HG02981 (cell line): Measurements from ENCODE around the gene STX18.
A peak's percentile ranks its signal among the peaks of the same experiment; 100 is the strongest.

ENCODE experiments used
- ATAC-seq: cut with Tn5 transposase; IDR thresholded peaks from one replicate; pipeline ENCODE4 v1.9.1; 2021; ENCODE audit warnings: mild to moderate bottlenecking, moderate library complexity; ENCODE audit not compliant: unreplicated experiment

STX18 gene

GRCh38 chr4:4443821-4444220 lies 98.0 kb downstream of the STX18 start:
- no peak for ATAC-seq

DNA sequence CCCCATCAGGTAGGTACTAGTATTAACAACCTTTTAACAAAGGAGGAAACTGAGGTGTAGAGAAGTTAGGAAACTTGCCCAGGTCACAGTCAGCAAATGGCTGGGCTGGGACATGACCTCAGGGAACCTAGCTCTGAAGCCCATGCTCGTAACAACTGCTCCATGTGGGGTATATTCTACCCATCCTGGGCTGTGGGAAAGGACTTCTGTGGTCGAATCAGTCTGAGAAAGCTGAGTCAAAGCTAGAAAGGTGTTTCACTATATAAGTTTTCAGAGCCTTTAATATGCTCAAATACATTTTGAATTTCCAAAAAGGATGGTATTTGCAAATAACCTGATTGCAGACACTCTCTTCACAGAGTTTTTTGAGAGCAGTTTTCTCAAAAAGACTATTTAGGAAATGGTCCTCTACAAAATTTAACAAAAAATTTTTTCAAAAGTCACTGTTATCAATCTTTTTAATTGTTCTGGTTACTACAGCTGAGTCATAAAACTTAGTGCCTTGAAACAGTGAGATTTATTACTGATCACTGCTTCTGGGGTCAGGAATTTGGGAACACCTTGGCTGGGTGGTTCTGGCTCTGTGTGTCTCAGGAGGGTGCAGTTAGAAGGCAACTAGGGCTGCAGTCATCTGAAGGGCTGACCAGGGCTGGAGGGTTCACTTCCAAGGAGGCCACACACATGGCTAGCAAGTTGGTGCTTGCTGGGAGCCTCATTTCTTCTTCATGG lies 101.4 kb downstream of the STX18 start:
- ATAC-seq, result peak; percentile 50

DNA sequence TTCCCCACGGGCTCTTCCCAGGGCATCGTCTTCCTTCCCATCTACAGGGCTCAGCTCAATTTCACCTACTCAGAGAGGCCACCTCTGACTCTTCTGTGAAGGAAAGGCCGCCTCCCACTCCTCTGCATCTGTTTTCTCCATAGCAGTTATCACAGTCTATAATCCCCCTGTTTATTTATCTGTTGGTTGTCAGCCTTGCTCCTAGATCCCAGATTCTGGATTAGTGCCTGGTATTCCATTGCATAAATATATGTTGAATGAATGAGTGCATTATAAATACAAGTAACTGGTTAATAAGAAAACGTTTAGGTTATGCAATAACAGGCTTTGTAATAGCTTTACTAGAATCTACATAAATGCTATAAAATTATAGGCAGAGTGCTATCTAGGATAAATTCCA lies 102.1 kb downstream of the STX18 start:
- ATAC-seq, result no peak

GRCh38 chr4:4438891-4439290 lies 103.0 kb downstream of the STX18 start:
- ATAC-seq, result no peak

GRCh38 chr4:4437798-4438470 lies 103.9 kb downstream of the STX18 start:
- ATAC-seq, result no peak

DNA sequence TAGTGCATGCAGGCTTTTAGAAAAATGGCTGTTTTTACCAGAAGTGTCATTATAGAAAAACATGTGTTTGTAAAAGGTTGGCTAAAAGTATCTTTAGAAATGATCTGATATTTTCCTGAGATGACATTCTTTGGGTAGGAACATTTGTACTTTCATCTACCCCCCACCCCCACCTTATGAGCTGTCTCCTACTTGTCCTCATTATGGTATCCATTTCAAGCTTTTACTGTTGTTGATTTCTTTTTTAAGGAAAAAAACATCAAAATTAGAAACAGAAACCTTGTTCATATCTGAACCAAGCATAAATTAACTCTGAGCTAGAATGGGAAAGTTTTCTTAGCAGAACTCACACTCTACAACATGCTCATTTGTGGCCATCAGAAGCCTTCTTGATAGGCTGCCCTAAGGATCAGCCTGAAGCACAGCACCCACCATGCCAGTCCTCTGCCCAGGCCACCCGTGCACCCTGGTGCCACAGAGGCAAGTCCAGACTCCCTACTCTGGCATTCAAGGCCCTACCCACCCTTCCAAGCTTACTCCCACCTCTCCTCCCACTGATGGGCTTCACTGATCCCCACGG lies 105.5 kb downstream of the STX18 start:
- no peak for ATAC-seq

GRCh38 chr4:4433941-4434340 lies 107.9 kb downstream of the STX18 start:
- no peak for ATAC-seq

GRCh38 chr4:4432341-4433125 lies 109.3 kb downstream of the STX18 start:
- ATAC-seq, result no peak

- ATAC-seq, result peak; percentile 73
Observed at GRCh38 chr4:4430492-4431195, 111.2 kb downstream of the STX18 start.

DNA sequence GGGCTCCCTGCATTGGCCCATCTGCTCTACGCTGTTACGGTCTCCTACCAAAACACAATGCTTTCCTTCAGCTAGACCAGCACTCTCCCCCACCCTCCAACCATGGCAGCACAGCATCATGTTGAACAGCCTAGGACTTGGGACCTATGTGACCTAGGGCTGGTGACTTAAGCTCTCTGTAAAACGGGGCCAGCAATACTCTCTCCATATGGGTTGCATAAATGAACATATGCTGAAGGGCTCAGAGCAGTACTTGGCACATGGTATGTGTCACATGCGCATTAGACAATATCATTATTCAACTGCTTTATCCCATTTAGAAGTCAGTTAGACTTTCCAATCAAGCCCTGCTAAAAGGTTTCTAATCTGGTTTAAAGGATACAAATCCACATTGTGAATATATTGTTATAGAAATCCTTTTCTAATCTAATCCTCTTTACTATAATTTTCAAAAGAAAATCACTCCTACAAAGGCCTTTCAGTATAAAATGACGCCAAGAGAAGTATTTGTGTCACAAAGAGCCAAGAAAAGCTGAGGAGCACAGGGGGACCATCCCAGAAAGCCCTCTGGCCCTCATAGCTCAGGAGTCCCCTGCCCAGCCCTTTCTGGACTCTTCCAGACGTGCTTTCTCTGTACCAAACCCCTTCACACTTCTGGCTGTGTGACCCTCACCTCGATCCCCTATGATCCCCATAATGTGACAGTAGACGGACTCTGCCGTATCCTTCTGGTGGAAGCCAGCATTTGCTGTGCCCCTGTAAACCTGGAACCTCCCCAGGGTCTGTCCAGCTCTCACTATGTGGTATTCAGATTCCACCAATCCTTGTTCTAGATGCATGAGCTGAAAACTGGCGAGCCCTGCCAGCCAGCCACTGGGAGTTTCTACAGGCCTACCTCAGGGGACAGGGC lies 112.6 kb downstream of the STX18 start:
- no peak for ATAC-seq

GRCh38 chr4:4427886-4428285 lies 114.0 kb downstream of the STX18 start:
- ATAC-seq, result no peak

- ATAC-seq, result no peak
Observed at GRCh38 chr4:4427121-4427870, 114.6 kb downstream of the STX18 start.

DNA sequence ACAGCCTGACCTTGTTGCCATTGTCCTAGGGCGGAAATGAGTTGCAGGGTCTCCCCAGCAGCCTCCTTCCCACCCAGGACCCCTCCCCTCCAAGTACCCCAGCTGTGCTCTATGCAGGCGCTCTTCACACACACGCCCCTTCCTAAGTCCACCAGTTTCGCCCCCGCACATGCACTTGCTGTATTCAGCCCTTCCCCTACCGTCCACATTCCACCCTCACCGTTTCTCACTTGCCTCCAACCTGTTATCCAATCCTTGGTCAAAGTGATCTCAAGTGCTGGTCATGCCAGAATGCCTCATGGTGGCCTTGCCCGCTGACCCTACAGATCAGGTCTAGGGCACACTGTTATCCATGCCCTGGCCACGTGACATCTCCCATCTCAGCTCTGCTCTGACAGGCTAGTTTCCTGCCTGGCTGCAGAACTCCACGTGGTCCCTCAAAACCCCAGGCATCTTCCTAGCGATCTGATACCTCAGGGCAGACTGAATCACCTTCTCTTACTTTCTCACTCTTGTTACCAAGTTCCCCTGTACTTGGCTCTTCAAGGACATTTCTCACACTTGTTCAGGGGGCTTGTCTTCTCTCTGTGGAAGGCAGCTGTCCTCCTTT lies 115.2 kb downstream of the STX18 start:
- ATAC-seq, result no peak

DNA sequence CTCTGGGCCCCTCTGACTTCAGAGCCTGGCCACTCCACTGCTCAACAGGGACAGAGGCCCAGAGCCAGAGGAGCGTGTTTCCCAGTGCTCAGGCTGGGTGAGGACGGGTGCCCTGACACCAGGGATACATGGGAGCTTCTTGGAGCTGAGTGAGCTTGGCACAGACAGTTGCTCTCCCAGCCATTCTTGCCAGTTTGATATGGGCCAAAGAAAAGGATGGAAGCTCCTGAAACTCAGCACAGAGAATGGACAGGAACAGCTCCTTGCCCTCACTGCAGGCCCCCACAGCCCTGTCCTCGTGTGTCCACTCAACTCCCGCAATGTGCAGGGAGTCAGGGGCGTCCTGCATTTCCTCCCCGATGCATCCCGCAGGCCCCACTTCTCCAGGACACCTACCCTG lies 116.2 kb downstream of the STX18 start:
- ATAC-seq, result no peak

DNA sequence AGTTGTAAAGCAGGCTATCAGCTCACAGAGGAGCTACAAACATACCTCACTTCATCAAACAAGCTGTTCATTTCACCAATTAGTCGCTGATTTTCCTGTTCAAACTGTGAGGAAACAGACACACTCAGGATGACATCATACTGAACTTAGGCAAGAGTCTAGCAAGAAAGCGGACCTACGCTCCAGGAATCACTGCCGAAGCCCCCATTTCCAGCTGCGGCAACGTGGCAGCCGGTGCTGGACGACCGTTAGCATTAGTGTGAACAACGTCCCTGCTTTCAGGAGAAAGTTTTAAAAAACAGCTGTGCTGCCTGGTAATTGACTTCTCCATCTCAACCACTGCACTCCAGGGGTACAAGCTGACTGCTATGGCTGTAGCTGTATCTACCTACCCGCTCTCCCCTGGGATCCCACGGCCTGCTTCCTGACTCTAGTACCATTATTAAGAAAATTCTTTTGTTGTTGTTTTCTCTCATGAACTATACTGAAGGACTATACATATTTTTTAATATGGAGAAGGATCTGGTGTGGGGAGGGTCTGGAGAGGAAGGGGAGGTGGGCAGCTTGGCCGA lies 116.6 kb downstream of the STX18 start:
- no peak for ATAC-seq

GRCh38 chr4:4424499-4425115 lies 117.2 kb downstream of the STX18 start:
- ATAC-seq, result no peak

DNA sequence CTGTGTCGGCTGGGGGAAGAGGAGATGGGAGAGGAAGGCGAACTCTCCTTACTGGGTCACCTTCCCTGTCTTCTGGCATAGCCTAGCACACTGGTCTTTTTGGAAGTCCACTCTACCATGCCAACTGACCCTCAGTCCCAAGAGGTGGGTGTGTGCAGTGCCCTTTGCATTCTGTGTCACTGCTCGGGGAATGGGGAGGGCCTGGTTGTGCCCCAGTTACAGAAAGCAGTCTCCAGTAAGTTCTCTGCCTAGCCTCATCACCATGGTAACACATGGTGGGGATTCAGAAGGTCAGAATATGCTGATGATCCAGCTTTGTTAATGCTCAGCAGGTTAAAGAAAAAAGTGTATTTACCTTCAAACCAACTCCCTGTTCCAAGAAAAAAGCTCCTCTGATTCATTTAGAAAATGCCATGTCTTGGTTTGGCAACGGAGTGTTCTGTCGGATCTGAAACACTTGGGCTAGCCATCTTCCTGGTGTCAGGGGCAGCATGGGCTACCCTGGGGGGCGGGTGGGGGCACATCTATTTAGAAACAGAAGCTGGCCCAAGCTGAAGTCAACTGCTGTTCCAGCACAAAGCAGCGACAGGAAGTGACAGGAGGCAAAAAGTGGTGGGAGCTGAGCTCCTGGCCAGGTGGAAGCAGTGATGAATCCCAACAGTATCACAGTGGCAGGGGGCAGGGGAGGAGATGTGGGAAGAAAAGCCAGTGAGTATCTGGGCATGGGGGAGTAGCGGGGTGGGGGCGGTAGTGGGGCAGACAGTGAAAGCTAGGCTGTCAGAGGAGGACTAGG lies 117.9 kb downstream of the STX18 start:
- ATAC-seq, result no peak
